ENCODE results near the gene SYNPO2.

- TF ChIP-seq, protein P1, sequence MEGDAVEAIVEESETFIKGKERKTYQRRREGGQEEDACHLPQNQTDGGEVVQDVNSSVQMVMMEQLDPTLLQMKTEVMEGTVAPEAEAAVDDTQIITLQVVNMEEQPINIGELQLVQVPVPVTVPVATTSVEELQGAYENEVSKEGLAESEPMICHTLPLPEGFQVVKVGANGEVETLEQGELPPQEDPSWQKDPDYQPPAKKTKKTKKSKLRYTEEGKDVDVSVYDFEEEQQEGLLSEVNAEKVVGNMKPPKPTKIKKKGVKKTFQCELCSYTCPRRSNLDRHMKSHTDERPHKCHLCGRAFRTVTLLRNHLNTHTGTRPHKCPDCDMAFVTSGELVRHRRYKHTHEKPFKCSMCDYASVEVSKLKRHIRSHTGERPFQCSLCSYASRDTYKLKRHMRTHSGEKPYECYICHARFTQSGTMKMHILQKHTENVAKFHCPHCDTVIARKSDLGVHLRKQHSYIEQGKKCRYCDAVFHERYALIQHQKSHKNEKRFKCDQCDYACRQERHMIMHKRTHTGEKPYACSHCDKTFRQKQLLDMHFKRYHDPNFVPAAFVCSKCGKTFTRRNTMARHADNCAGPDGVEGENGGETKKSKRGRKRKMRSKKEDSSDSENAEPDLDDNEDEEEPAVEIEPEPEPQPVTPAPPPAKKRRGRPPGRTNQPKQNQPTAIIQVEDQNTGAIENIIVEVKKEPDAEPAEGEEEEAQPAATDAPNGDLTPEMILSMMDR (conservative IDR thresholded peaks at IDR 0.05 in 1 of 2, IDR thresholded peaks at IDR 0.05 in 1 of 2; ENCODE audit: low read depth in 1 of 2, low read length in 2 of 2) = no peak
- no peak for TF ChIP-seq EZH2 (IDR thresholded peaks at IDR 0.05; ENCODE audit: low read length, missing control alignments)
These were observed 194.0 kb downstream of the SYNPO2 start for GRCh38 chr4:119082661-119083060.

All from fibroblast of lung (primary cell).